GM21447 (cell line): ENCODE results near the gene PPP1R16B.

Source experiments
- ATAC-seq: cut with Tn5 transposase; IDR thresholded peaks from one replicate; pipeline ENCODE4 v1.9.1; 2021; ENCODE audit not compliant: unreplicated experiment

Gene PPP1R16B

DNA sequence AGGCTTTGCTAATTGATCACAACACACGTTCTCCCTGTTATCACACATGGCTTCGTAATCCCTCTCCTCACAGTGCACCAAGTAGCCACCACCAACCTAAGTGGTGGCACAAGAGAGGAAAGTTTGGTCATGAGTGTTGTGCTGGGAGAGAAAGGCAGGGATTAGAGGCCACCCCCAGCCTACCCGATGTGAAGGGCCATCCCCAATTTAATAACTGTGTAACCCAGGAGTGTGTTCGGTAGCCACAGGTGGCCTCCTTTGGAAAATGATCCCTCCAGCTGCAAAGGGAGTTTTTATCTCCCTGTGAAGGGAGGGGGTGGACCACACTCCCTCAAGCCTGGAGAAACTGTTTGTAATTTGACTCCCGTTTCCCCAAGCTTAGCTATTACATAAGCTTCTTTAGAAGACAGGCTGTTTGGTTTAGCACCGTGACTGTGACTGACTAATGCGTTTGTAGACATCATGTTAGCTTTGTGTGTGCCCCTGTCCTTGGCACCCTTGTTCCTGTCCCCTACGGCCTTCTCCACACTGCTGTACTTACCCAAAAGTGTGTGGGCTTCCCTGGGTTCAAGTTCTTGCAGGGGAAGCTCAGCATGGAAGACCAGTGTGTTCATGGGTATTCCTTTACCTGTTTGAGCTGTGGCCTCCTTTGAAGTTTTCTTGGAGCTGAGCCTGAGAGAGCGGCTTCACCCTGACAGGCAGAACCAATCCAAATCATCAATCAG, 20.6 kb downstream of the PPP1R16B start:
- no peak for ATAC-seq

DNA sequence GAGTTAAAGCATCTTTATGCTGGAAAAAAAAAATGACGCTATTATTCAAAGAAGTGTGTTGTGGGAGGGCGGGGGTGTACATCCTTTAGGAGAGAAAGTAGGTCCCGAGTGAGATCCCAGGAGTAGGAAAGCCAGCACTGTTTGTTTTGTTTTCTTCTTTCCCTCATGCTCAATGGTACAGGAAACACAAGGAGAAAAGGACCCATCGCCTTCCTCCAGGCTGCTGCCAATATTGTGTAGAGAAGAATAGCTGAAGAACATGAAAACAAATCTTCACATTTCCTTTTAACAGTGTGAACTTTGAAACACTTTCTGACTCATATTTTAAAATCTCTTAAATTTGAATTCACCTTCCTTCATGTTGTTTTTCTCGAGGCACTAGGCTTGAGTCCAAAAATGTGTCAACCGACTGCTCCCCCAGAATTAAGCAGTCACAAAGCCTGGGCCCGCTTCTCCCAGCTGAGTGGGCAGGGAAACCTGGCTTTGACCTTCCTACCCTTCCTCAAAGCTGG, 22.3 kb downstream of the PPP1R16B start:
- no peak for ATAC-seq

DNA sequence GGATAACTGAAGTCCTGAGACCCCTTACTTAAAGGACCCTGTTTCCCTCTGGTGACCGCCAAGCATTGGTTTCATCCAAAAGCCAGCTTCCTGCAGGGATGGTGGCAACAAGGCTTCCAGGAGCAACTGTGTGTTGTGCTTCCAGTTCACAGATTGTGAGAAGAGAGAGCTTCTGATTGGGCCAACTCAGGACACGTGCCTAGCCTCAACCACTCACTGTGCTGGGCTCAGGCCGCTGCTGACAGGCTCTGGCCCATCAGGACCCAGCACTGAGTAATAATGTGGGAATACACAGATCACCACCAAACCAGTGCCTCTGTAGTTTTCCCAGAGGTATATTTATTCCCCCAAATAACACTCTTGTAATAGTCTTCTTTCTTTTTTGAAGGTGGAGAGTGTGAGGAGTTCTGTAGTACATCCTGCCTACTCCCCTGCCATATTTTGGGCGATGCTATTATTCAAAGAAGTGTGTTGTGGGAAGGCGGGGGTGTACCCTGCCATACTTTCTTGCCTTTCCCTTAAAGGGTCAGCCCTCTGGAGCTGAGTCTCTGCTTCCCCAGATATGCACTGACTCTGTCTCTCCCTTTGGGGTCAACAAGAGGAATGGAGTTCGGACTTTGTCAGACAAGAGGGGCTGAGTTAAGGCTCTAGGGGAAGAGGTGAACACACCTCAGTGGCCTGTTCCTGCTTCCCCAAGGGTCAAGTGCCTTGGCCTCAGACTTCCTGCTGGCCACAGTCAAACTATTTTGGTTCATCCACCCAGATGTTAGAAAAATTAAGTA, 23.2 kb downstream of the PPP1R16B start:
- no peak for ATAC-seq

DNA sequence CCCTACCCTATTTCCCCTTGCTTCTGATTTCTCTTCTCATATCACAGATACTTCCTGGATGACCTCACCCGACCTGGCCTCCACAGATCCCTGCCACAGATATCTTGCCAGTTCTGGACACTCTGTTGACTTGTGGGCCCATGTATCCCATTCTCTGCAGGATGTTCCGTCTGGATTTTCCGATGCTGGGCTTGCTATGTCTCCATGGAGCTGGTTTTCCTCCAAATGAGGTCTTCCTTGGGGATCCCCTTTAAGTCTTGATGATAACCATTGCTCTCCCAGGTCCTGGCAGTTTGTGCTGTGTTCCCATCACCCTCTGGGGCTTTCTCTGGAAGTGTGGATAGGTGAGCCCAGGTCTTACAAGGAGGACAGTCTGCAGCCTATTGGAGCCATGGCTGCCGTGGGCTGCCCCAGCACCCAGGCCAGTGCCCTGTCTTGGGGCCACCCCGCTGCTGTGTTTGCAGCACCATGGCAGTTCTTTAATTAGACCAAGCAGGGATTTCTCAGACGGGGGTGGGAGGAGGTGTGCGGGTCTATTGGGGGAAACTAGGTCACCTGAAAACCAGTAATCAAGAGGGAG, 23.9 kb downstream of the PPP1R16B start:
- ATAC-seq = no peak

DNA sequence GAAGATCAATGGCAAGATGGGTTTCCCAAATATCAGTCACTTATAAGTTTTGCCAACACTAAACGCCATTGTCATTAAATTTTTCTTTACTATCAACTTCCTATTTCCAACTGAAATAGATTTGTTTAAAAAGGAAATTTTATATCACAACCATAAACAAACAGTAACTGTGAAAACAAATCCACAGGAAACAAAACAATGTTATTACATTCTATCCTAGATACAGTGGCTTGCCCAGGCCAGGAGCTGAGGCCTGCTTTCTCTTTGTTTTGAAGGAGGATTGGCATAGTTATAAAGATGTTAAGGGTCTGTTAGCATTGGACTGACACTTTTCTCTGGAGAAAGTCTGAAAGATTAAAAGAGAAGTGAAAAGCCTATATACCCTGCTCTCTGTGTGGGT, 24.9 kb downstream of the PPP1R16B start:
- ATAC-seq = no peak

DNA sequence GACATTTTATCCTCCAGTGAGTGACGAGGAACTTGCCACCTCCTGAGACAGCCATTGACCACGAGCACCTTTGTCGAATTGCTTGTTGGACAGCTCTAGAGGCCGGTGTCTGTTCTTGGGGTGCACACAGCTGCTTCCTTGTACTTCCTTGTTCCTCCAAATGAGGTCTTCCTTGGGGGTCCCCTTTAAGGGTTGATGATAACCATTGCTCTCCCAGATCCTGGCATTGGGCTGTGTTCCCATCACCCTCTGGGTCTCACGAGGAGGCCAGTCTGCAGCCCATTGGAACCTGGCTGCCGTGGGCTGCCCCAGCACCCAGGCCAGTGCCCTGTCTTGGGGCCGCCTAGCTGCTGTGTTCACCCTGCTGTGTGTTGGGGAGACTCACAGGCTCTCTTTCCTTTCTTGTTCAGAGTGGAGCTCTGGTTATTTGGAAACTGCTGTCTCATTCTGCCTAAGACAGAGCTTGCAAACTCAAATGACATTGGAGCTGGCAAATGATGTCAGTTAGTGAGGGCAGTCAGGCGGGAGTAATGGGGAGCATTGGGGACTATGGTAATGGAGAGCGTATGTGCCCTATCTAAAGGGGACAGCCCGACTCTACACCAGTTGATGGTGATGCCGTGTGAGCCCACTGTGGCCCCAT, 25.7 kb downstream of the PPP1R16B start:
- ATAC-seq = no peak

DNA sequence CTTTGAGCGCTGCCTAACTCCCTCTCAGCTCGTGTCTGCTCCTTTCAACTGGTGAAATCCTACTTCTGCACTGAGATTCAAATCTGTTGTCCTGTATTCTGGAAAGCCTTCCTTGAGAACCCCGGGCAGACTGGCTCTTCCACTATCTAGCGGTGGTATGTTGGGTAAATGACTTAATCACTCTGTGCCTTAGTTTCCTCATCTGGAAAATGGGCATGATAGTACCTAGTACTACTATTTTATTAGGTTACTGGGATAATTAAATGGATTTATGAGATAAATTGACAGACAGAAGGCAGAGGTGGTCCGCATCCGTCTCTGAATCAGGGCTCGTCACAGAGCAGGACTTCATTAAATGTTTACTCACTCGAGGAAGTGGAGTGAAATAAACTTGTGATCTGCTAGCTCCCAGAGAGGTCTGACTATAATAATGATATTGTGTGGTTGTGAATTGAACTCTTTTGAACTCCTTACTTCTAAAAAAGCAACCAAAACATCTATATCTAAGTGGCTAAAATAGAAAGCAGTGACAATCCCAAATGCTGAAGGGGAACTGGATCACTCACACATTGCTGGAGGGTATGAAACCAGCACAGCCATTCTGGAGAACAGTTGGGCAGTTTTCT, 26.6 kb downstream of the PPP1R16B start:
- no peak for ATAC-seq

DNA sequence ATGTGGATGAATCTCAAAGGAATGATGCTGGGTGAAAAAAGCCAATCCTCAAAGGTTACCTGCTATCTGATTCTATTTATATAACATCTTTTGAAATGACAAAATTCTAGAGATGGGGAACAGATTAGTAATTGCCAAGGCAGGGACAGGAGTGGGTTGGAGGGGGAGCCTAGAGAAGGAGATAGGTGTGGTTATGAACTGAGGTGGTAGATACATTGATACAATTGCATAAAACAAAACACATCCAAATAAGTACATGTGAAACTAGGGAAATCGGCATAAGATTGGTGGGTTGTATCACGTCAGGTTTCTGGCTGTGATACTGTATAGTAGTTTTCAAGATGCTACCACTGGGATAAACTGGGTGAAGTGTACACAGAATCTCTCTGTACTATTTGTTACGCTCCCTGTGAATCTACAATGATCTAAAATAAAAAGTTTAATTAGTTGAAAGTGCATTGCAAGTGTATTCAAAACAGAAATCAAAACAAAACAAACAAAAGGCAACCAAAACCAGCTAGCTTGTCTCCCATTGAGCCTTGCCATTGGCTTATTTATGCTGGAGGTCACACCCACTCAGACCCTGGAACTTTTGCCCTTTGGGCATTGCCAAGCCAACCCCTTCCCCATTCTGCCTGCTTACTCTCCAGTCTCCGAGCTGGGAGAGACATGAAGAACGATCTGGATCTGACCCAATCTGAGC, 27.8 kb downstream of the PPP1R16B start:
- ATAC-seq = no peak

DNA sequence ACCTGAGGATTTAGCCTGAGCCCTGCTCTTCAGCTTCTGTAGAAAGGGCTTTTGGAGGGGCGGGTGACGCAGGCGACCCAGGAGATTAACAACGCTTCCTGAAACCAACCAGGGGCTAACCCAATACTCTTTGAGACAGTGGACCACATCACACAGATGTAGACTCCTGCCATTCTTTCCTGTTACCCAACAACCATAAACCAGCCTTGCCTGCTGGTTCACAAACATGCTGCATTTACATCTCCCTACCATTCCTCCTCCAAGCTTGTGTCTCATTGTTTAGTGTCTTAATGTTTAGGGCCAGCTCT, 28.3 kb downstream of the PPP1R16B start:
- no peak for ATAC-seq

DNA sequence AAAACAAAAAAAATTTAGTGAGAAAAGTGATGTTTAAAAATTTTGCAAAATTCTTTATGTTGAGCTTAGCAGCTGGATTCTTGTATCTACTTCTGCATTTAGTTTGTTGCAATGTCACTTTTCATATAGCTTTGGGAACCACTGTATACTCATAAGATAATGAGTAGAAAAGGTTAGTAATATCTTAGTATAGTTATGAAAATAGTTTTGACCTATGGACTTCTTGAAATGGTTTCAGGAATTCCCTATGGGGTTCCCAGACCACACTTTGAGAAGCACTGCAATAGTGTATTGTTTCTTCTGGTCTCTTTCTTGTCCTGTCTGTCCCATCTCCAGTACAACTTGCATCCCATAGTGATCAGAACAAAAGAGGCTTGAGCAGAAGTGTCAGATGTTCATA, 29.4 kb downstream of the PPP1R16B start:
- ATAC-seq = no peak

DNA sequence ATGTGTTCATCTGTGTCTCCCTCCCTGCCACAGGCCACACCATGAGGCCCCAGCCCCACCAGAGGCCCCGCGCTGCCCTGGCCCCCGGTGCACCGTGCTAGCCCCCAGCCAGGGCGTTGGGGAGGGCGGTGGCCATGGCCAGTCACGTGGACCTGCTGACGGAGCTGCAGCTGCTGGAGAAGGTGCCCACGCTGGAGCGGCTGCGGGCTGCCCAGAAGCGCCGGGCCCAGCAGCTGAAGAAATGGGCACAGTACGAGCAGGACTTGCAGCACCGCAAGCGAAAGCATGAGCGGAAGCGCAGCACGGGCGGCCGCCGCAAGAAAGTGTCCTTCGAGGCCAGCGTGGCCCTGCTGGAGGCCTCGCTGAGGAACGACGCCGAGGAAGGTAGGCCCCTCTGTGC, 30.3 kb downstream of the PPP1R16B start:
- no peak for ATAC-seq

DNA sequence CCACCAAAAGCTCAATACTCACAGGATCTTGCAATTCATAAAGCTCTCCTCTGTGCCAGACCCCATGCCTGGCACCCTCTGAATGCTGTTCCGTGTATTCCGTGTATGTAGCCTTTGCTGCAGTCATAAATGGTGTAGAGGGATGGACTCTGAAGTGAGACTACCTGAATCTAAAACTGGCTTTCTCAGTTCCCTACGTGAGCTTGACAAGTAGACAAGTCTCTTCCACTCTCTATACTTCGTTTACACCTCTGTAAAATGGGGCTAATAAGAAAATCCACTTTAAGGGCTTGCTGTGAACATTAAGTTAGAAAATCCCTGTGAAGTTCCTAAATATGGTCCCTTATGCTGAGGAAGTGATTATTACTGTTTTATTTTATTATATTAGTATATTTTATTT, 31.5 kb downstream of the PPP1R16B start:
- ATAC-seq = no peak

DNA sequence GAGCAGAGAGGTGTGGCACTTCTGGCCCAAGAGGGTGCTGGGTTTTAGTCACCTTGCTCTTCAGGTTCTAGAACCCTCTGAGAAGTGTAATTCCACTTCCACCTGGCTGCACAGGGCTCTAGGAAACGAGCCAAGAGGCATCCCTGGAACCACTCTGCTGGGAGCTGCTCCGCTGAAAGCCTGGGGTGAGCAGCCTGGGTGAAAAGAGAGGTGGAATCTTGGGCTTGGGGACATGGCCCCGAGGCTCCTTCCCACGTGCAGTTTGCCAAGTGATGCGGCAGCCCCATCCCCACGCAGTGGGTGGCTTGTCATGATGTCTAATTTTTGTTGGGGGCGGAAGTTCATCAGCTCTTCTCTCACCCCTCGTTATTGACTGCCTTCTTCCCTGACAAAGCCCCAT, 32.8 kb downstream of the PPP1R16B start:
- no peak for ATAC-seq

DNA sequence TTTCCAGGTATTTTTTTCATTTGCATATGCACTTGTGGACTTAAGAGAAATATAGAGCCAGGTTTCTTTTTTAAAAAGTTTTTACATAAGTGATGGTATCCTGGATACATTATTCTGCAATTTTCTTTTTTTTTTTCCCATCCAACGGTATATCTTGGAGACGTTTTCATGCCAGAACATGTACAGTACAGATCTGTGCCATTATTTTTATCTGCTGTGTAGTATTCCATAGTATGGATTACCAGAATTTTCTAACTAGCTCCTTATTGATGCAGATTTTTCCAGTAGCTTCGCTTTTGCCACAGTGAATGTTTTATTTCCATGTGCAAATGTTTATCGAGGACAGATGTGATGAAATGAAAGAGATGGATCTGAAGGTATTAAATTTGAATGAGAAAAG, 34.1 kb downstream of the PPP1R16B start:
- ATAC-seq = no peak

DNA sequence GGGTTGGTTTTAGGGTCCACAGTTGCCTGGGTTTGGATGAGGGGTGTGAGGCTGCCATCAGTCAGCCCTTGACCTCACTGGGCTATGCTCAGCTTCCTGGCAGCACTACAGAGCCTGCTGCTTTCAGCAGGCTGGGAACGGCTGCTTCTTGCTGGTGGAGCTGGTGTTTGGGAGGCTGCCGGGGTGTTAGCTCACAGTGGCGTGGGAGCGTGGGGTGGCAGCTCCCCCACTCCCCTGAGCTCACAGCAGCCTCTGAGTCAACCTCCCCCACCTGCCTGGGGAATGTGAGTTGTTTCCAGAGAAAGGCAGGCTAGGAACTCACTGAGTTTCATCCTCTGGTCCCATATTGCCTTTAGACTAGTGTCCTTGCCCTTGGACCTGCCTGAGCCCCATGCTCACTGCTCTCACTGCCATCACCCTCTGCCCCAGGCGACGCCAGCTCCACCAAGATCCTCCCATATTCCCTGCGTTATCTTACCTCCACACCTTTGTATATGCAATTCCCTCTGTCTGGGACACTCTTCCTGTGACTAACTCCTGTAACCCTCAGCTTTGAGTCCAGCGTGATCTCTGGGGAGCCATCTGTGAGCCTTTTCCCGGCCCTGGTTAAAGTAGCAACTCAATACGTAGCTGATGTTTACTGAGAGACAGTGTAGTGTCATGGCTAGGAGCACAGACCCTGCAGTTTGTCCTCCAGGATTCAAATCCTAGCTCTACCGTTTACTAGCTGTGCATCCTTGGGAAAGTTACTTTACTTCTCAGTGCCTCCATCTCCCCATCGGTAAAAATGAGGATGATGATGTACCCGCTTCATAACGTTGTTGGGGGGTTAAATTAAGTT, 34.8 kb downstream of the PPP1R16B start:
- no peak for ATAC-seq

DNA sequence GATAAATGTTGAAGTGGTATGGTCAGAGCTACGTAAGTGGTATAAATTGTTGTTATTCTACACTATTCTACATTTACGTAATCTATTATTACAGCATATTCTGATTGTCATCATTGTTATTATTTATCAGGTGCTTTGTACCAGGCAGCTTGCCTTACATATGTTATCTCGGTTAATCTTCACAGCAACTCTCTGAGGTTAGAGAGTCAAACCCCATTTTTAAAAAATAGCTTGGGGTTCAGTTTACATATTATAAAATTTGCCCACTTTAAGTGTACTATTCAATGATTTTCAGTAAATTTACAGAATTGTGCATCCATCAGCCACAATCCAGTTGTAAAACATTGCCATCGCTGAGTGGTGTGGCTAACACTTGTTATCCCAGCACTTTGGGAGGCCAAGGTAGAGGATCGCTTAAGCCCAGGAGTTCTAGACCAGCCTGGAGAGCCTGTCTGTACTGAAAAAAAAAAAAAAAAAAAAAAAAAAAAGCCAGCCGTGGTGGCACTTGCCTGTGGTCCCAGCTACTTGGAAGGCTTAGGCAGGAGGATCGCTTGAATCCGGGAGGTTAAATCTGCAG, 35.5 kb downstream of the PPP1R16B start:
- ATAC-seq = no peak

DNA sequence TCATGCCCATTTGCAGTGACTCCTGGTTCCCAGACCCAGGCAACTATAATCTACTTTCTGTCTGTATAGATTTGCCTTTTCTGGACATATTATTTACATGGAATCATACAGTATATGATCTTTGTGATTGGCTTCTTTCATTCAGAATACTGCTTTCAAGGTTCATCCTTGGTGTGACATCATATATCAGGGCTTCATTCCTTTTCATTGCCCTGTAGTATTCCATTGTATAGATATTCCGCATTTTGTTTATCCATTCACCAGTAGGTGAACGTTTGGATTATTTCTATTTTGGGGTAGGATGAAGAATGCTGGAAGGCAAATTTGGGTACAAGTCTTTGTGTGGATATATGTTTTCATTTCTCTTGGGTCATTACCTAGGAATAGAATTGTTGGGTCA, 36.1 kb downstream of the PPP1R16B start:
- no peak for ATAC-seq

DNA sequence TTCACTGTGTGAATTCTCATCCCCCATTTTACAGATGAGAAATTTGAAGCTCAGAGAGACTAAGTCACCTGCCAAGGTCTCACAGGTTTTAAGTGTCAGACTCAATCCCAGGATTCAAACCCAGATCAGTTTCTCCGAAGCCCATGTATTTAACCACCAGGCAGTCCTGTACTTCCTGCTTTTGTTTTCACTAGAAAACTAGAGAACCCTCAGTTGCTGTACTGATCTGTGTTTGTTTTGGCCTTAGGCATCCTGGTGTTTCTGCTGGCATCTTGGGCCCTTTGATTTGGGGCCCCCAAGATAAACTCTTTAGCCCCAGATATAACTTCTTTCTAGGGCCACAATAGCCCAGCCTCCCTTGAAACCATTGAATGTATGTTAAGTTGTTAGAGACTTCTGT, 36.5 kb downstream of the PPP1R16B start:
- peak; percentile 37 for ATAC-seq

DNA sequence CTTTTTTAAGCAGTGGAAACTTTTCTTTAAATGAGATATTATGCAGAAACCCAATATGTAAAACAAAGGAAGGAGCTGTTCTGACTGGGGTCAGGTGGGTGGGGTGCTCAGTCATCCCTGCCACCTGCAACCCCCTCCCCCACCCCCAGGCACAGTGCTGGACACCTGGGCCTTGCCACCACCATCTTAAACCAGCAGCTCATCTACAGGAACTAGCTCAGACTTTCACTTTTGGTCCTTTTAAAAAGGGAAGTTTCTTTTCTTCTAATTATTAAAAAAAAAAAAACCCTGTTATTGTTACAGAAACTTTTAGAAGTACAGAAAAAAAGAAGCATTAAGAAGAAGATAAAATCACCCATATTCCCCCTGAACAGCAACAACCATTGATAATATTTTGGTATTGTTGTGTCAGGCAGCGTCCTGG, 37.1 kb downstream of the PPP1R16B start:
- peak; percentile 86 for ATAC-seq
